ENCODE measurements around the gene RASAL2. TPM values are rescaled to one million over a fixed set of nuclear protein-coding genes. Genes with fewer than 3 reads are reported as not detected.

The RASAL2 gene
- total RNA-seq, 1 experiment from 2014 or later: 22.2 TPM

- Mint-ChIP-seq H3K27me3 (ENCODE audit: low read depth) (no peaks in the 10 kb centered on the region; the same call in 1 of the 2 replicates), H3K4me3 (no peak overlapping the region), H3K36me3 (ENCODE audit: insufficient read depth in 1 of 3, low read depth in 3 of 3) (no peaks in the 10 kb centered on the region), H3K27ac (no peak overlapping the region), H3K9me3 (no peaks in the 10 kb centered on the region), H3K4me1 (peaks cover 4 to 7% of the 10 kb centered on the region in 2 experiments; a peak in 3 of 4 replicates)
- H3K4me1 ChIP-seq (ENCODE audit: insufficient read depth, low read length): no peaks in the 10 kb centered on the region
- H2BK120ac ChIP-seq (ENCODE audit: low read depth, low read length, poor library complexity, severe bottlenecking): no peak overlapping the region
- no peak overlapping the region for H3K23ac ChIP-seq (ENCODE audit: insufficient read length, low read depth, low read length)
- H3T11ph ChIP-seq (ENCODE audit: low read length): no peak overlapping the region
- no peak overlapping the region for H4K91ac ChIP-seq (ENCODE audit: insufficient read length, low read depth, low read length)
- H3K14ac ChIP-seq (ENCODE audit: insufficient read depth, low read length): no peak overlapping the region
- DNase-seq: no peak
- no peaks in the 10 kb centered on the region for H3K23me2 ChIP-seq (ENCODE audit: insufficient read length, low read depth, low read length, poor library complexity, severe bottlenecking)
- no peak overlapping the region for H4K8ac ChIP-seq (replicated peaks; ENCODE audit: insufficient read length, low read depth, low read length)
- H3K4me2 ChIP-seq (ENCODE audit: insufficient read depth, insufficient read length, low read length): no peak overlapping the region
- H3K18ac ChIP-seq (ENCODE audit: insufficient read length, low read depth, low read length): no peak overlapping the region
- no peaks in the 10 kb centered on the region for H3K9me3 ChIP-seq (ENCODE audit: control insufficient read depth, low read depth, low read length)
- H2BK20ac ChIP-seq (ENCODE audit: low read depth, low read length, poor library complexity, severe bottlenecking): no peak overlapping the region
- H2BK12ac ChIP-seq (ENCODE audit: insufficient read length, low read depth, low read length): no peak overlapping the region
- no peaks in the 10 kb centered on the region for H4K20me1 ChIP-seq (ENCODE audit: control insufficient read depth, insufficient read depth, insufficient read length)
- no peak overlapping the region for H3K4ac ChIP-seq (ENCODE audit: low read depth, low read length)
- H2BK15ac ChIP-seq (ENCODE audit: low read depth, low read length): no peak overlapping the region
- no peak overlapping the region for H3K27ac ChIP-seq (ENCODE audit: insufficient read length, low read depth, low read length)
- H3K79me2 ChIP-seq (ENCODE audit: insufficient read depth, low read length): no peaks in the 10 kb centered on the region
- no peak overlapping the region for H4K5ac ChIP-seq (ENCODE audit: insufficient read length, low read depth, low read length)
- no peak for TF ChIP-seq CTCF (conservative IDR thresholded peaks at IDR 0.05)
- H3K79me1 ChIP-seq (ENCODE audit: insufficient read depth, low read depth, low read length, poor library complexity, severe bottlenecking): no peaks in the 10 kb centered on the region
- no peaks in the 10 kb centered on the region for H3K27me3 ChIP-seq (ENCODE audit: insufficient read depth, low read length)
- H3K56ac ChIP-seq (ENCODE audit: insufficient read length, low read depth, low read length): no peak overlapping the region
- no peak overlapping the region for H2AFZ ChIP-seq (ENCODE audit: low read length)
- H3K9ac ChIP-seq (ENCODE audit: extremely low read depth, insufficient read length, low read length): no peak overlapping the region
- no peak overlapping the region for H2BK5ac ChIP-seq (ENCODE audit: insufficient read length, low read length)
- H2AK5ac ChIP-seq (ENCODE audit: insufficient read length, low read length): no peak overlapping the region
Measured at GRCh38 chr1:178075333-178075732, 18.6 kb upstream of the RASAL2 start.
